Left ventricle myocardium inferior (tissue), 1 donor: ENCODE results near the gene NOL6. TPM values are rescaled to one million over a fixed set of nuclear protein-coding genes. Genes with fewer than 3 reads are reported as not detected.

ENCODE experiments used
- DNase-seq: peaks from one replicate; pipeline ENCODE4 v3.0.0-alpha.2; 2020
- H3K27ac ChIP-seq: fragments of 200-600 bp; replicated peaks from 2 replicates; pipeline ENCODE4 v1.8.0; 2021
- H3K27me3 ChIP-seq: fragments of 200-600 bp; 2 replicates; pipeline ENCODE4 v1.8.0; 2021; ENCODE audit warnings: low read depth
- H3K36me3 ChIP-seq: fragments of 200-600 bp; 2 replicates; pipeline ENCODE4 v1.8.0; 2021
- H3K4me1 ChIP-seq: fragments of 200-600 bp; 2 replicates; pipeline ENCODE4 v1.8.0; 2021
- H3K4me3 ChIP-seq: fragments of 200-600 bp; 2 replicates; pipeline ENCODE4 v1.8.0; 2021; ENCODE audit warnings: mild to moderate bottlenecking, moderate library complexity
- H3K9me3 ChIP-seq: fragments of 200-600 bp; replicated peaks from 2 replicates; pipeline ENCODE4 v1.8.0; 2021
- CTCF ChIP-seq: fragments of 200-600 bp; IDR thresholded peaks from 2 replicates; pipeline ENCODE4 v1.8.0; 2021; ENCODE audit warnings: antibody characterized with exemption, mild to moderate bottlenecking, borderline replicate concordance
- intact Hi-C: fragments of 100-400 bp; cut with micrococcal nuclease; formaldehyde crosslinking; loops from one replicate; pipeline ENCODE4 v1.11.0; 2022
- microRNA-seq: library from miRNA; unstranded; fragments of <30 nt; microRNA quantifications from one replicate; pipeline ENCODE4 v1.2.0, GENCODE V29; 2020
- total RNA-seq: library from RNA; stranded (reverse); fragmentation: NEBNext Ultra II Directional; extraction: Animal tissue kit (Norgen Biotek cat#: 25700); gene quantifications from one replicate; pipeline ENCODE4 v1.2.1, GENCODE V29; 2021
- donor health status: DM: no; HTN: yes; CAD: no; lungs with severe emphysema.

NOL6 gene
- total RNA-seq, 1 donor from 2014 or later = 13.4 TPM

GRCh38 chr9:33418090-33418489 lies 55.6 kb downstream of the NOL6 start:
- no peaks in the 10 kb centered on the region for H3K27me3 ChIP-seq
- H3K4me3 ChIP-seq = no peak overlapping the region
- H3K27ac ChIP-seq = no peak overlapping the region
- no peak for DNase-seq
- TF ChIP-seq CTCF = no peak
- no peaks in the 10 kb centered on the region for H3K36me3 ChIP-seq
- H3K4me1 ChIP-seq = peaks cover 14% of the 10 kb centered on the region
- no peaks in the 10 kb centered on the region for H3K9me3 ChIP-seq
- intact Hi-C loops = no loop called here

GRCh38 chr9:33416996-33417395 lies 56.7 kb downstream of the NOL6 start:
- Histone ChIP-seq H3K4me3 (no peak overlapping the region), H3K27ac (no peak overlapping the region), H3K27me3 (no peaks in the 10 kb centered on the region), H3K4me1 (peaks cover 14% of the 10 kb centered on the region), H3K36me3 (no peaks in the 10 kb centered on the region), H3K9me3 (no peaks in the 10 kb centered on the region)
- intact Hi-C loops = no loop called here
- DNase-seq = no peak
- no peak for TF ChIP-seq CTCF

- Histone ChIP-seq H3K36me3 (no peaks in the 10 kb centered on the region), H3K9me3 (no peaks in the 10 kb centered on the region), H3K27me3 (no peaks in the 10 kb centered on the region), H3K4me1 (peaks cover 14% of the 10 kb centered on the region), H3K4me3 (no peak overlapping the region), H3K27ac (no peak overlapping the region)
- intact Hi-C loops = no loop called here
- peak; percentile 86 for TF ChIP-seq CTCF
- DNase-seq = peak; percentile 71
Observed at GRCh38 chr9:33415501-33416038, 58.2 kb downstream of the NOL6 start.

- Histone ChIP-seq H3K36me3 (no peaks in the 10 kb centered on the region), H3K9me3 (no peaks in the 10 kb centered on the region), H3K27me3 (no peaks in the 10 kb centered on the region), H3K4me3 (no peak overlapping the region), H3K4me1 (peaks cover 14% of the 10 kb centered on the region), H3K27ac (no peak overlapping the region)
- intact Hi-C loops = no loop called here
- no peak for TF ChIP-seq CTCF
- DNase-seq = no peak
Observed at GRCh38 chr9:33414889-33415500, 58.7 kb downstream of the NOL6 start.

- DNase-seq = no peak
- intact Hi-C loops = no loop called here
- no peaks in the 10 kb centered on the region for H3K36me3 ChIP-seq
- H3K9me3 ChIP-seq = no peaks in the 10 kb centered on the region
- H3K27ac ChIP-seq = no peak overlapping the region
- peaks cover 14% of the 10 kb centered on the region for H3K4me1 ChIP-seq
- H3K27me3 ChIP-seq = no peaks in the 10 kb centered on the region
- TF ChIP-seq CTCF = no peak
- no peak overlapping the region for H3K4me3 ChIP-seq
Observed at GRCh38 chr9:33414268-33414667, 59.5 kb downstream of the NOL6 start.

Small RNAs within 50 kb of the gene (microRNA-seq; reads per million reads assigned to microRNA genes)
- not detected for gene MIR6851

Other genes starting within 250 kb of the NOL6 start
- not detected for gene SPINK4, start 233.8 kb downstream of the NOL6 start, total RNA-seq
- 138 TPM for gene BAG1, start 209.2 kb downstream of the NOL6 start, total RNA-seq
- 56.9 TPM for gene CHMP5, start 208.9 kb downstream of the NOL6 start, total RNA-seq
- gene NFX1, start 183.4 kb downstream of the NOL6 start, total RNA-seq = 31.4 TPM
- 150 TPM for gene AQP7, start 71.4 kb downstream of the NOL6 start, total RNA-seq
- 13.6 TPM for gene AQP3, start 26.3 kb downstream of the NOL6 start, total RNA-seq
- not detected for gene ANKRD18B, start 50.3 kb upstream of the NOL6 start, total RNA-seq